CD4-positive, alpha-beta T cell treated with Interleukin-4 for 1 hour (primary cell): Measurements from ENCODE around the gene ASIC1.
A peak's percentile ranks its signal among the peaks of the same experiment; 100 is the strongest.

Experiments used
- DNase-seq, 2 donors: peaks; one replicate each; pipeline ENCODE4 v3.0.0-alpha.2; 2020 to 2022

ASIC1 gene

DNA sequence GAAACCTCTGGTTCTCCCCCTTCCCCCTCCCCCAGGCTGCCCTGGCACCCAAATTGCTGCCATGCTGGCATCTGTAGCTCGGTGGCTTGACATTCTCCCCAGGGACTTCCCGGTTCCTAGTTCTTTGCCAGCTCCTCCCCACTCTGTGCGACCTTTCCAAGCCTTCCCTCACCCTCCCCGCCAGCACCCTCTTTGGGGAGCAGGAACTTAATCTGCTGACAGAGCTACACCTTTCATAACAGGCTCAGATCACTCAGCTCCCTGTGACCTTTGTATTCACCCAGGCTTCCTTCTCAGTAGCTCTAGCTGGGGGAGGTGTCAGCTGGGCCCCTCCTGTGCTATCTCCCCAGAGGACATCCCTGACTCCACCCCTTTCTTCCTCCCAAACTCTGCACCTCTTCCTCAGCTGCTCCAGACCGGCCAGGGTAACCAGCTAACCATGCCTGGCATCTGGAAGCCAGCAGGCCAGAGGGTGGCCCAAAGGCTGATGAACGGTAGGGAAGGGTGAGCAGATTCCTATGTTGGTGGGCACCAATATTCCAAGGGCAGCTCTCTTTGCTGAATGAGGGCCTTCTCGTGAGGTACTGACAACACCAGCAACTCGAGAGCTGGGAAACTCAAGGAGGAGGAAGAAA, 52.8 kb downstream of the ASIC1 start:
- no peak for DNase-seq

GRCh38 chr12:50110762-50111351, 53.5 kb downstream of the ASIC1 start:
- peak in 1 of 2 donors; percentile 50 for DNase-seq

GRCh38 chr12:50111395-50111692, 53.9 kb downstream of the ASIC1 start:
- DNase-seq = no peak

- DNase-seq = peak; percentile 100
Measured at GRCh38 chr12:50111693-50112455, 54.5 kb downstream of the ASIC1 start, which contains the start of gene COX14. Gene COX14, plus strand, starts transcription at chr12:50112236. Its CDS starts 7,808 bp downstream, at chr12:50120044.

- DNase-seq = no peak
Measured at GRCh38 chr12:50112456-50113218, 55.2 kb downstream of the ASIC1 start.

DNA sequence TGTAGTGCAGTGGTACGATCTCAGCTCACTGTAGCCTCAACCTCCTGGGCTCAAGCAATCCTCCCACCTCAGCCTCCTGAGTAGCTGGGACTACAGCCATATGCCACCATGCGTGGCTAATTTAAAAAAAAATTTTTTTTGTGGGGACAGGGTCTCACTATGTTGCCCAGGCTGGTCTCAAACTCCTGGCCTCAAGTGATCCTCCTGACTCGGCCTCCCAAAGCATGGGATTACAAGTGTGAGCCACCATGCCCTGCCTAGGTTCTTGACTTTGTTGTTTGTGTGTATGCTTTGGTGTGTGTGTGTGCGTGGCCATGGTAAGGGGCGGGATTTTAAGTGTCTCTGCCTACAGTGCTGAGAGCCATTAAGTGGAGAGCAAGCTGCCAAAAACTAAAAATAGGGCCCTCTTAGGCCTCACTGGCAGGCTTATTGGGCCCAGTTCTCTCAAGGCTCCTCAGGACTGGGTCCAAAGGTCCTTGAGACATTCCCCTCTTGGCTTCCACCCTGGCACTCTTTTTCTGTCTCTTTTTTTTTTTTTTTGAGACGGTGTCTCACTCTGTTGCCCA, 59.7 kb downstream of the ASIC1 start:
- DNase-seq = no peak

- DNase-seq = no peak
Measured at GRCh38 chr12:50119387-50119786, 62.0 kb downstream of the ASIC1 start.

DNA sequence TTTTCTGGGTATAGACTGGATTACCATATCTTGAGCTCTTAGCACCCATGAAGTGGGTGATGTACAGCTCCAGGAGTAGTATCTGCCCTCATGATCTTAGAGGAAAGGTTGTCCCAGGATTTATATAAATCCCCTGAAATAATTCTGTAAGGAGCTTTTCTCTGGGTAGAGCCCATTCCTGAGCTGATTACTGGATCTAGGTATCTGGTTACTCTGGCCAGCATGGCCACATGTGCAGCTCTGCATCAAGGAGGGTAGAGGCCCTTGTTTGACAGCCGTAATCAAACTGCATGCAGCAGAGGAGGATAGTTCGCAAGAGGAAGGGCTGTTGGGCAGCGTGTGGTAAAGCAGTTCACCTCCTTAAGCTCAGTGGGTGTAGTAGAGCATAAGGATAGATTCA, 63.1 kb downstream of the ASIC1 start:
- no peak for DNase-seq

DNA sequence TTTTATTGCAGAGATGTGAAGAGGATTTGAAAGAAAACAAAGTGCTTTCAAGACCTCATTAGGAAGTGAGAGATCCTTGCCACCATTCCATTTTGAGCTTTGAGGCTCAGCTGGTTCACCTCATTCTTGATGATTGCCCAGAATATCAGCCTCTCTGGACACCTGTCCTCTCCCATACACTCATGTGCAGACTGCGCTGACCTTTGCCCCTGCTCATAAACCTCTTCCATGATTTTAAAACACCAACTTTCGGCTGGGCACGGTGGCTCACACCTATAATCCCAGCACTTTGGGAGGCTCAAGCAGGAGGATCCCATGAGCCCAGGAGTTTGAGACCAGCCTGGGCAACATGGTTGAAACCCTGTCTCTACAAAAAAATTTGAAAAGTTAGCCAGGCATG, 63.6 kb downstream of the ASIC1 start:
- no peak for DNase-seq

DNA sequence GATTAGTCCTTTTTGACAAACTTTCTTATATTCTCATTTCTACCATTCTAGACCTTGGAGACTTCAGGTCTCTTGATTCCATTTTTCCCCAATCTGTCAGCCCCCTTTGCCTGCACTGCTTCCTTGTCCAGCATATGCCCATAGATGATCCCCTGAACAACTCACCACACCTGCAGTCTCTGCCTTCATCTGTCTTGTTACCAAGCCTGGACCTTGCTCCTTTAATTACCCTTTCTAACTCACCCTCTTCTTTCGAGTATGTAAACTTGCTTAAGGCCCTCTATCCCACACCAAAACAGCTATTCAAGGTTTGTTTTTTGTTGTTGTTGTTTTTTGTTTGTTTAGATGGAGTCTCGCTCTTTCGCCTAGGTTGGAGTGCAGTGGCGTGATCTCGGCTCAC, 64.2 kb downstream of the ASIC1 start:
- no peak for DNase-seq

- no peak for DNase-seq
Measured at GRCh38 chr12:50123203-50123602, 65.8 kb downstream of the ASIC1 start.

GRCh38 chr12:50127546-50127945, 70.2 kb downstream of the ASIC1 start:
- DNase-seq = no peak

DNA sequence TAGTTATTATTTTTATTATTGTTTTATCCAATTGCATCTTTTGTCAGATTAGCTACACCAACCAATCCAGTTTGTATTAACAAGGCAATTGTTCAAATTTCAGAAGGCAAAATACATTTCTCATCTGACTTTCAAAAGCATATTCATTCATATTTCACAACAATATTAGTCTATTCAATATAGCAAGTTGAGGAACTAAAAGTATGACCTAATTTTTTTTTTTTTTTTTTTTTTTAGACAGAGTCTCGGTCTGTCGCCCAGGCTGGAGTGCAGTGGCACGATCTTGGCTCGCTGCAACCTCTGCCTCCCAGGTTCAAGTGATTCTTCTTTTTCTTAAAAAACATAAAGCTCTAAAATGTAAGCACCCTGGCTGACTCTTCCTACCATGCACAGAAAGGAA, 71.9 kb downstream of the ASIC1 start:
- no peak for DNase-seq

DNA sequence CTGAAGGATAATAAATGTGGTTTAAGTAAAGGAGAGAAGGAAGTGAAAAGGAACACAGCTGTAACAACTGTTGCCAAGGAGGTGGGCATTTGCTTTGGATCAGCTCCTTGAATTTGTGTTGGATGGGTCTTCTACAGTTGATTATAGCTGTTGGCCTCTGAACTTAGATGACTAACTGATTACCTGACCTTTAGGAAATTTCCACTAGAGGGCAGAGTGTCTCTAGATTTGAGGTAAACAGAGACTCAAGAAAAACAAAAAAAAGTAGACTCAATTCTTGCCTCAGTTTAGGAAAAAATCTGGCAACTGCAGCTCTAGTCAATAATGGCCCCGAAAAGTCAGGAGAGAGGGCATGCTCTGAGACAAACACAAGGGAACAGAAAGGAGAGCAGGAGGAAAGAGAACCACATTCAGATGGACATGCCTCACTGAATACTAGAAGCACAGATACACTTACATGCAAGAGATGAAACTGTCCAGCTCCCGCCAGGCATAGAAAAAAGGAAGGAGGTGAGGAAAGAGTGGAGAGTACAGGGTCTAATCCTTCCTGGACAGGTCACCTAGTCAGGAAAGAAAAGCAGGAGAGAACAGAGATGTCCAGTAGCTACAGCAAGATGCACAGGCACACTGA, 75.2 kb downstream of the ASIC1 start:
- peak in 1 of 2 donors; percentile 64 for DNase-seq
